T1000 (cell line): Measurements from ENCODE around the gene POU6F1.
"Not testable (repeated sequence)": the region's sequence is repeated elsewhere in the genome, so short reads cannot be mapped to it uniquely, and the experiment has no call there.

Experiments
- DNase-seq: peaks from one replicate; lab custom pipeline; 2025; ENCODE audit warnings: mixed read lengths; lab: John Stamatoyannopoulos, UW

Gene POU6F1

DNA sequence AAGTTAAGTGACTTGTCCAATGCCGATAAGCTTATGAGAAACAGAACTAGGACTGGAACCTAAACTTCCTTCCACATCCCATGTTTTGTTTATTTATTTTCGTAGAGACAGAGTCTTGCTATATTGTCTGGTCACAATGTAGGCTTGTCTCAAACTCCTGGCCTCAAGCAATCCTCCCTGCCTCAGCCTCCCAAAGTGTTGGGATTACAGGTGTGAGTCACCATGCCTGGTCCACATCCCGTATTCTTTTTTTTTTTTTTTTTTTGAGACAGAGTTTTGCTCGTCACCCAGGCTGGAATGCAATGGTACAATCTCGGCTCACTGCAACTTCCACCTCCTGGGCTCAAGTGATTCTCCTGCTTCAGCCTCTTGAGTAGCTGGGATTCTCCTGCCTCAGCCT lies 9.2 kb upstream of the POU6F1 start:
- DNase-seq: not testable (repeated sequence)

- no peak for DNase-seq
Observed at GRCh38 chr12:51225771-51226170, 7.9 kb upstream of the POU6F1 start.

GRCh38 chr12:51225234-51225633 lies 7.4 kb upstream of the POU6F1 start:
- no peak for DNase-seq

DNA sequence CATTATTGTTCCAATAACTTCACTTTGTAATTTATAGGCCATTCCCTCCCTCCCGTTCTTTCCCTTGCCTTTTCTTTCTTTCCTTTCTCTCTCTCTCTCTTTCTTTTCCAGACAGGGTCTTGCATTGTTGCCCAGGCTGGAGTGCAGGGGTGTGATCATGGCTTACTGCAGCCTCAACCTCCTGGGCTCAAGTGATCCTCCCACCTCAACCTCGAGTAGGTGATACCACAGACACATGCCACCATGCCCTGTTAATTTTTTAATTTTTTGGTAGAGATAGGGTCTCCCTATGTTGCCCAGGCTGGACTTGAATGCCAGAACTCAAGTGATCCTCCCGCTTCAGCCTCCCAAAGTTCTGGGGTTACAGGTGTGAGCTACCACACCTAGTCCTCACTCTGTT lies 6.8 kb upstream of the POU6F1 start:
- no peak for DNase-seq

- no peak for DNase-seq
Observed at GRCh38 chr12:51222461-51222860, 4.6 kb upstream of the POU6F1 start.

DNA sequence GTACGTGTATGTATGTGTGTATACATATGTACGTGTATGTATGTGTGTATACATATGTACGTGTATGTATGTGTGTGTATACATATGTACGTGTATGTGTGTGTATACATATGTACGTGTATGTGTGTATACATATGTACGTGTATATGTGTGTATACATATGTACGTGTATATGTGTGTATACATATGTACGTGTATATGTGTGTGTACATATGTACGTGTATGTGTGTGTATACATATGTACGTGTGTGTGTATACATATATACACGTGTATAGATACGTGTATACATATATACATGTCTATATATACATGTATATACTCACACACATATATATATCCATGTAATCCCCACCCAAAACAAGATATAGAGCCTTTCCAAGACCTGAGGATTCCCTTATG lies 2.0 kb upstream of the POU6F1 start:
- not testable (repeated sequence) for DNase-seq

DNA sequence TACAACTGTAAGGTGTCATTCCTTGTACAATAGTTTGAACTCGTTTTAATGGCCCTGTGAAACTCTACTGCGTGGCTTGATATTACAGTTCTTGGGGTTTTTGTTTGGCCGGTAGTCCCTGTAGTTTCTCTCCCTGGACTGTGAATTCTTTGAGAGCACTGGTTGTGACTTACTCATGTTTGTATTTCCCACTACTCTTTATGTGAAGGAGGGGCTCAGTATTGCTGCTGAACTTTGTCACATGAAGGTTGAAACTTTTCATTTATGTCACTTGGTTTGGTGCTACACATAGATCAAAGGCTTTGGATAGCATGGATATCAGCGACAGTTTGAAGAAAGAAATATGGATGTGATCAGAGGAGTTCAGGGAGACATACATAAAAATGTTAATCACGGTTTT lies 1.5 kb upstream of the POU6F1 start:
- no peak for DNase-seq

- DNase-seq: no peak
Observed at GRCh38 chr12:51218607-51219161, 822 bp upstream of the POU6F1 start.

GRCh38 chr12:51217133-51217967 lies 512 bp downstream of the POU6F1 start:
- DNase-seq: no peak

- DNase-seq: no peak
Observed at GRCh38 chr12:51216642-51217041, 1.2 kb downstream of the POU6F1 start.

DNA sequence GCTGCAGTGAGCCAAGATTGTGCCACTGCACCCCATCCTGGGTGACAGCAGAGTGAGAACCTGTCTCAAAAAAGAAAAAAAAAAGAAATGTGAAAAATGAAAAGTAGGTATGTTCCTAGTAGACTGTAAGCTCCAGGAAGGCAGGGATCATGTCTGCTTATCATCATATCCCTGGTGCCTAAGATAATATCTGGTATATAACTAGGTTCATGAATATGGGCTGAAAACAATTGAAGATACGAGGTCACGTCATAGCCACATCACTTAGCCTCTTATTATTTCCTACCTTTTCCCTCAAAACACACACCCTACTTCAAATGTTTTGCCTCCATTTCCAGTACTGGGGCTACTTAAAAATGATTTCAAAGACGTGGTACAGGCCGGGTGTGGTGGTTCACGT lies 3.0 kb downstream of the POU6F1 start:
- no peak for DNase-seq

GRCh38 chr12:51210690-51211395 lies 7.0 kb downstream of the POU6F1 start:
- DNase-seq: no peak

- DNase-seq: no peak
Observed at GRCh38 chr12:51209259-51209658, 8.6 kb downstream of the POU6F1 start.

- no peak for DNase-seq
Observed at GRCh38 chr12:51208016-51208660, 9.7 kb downstream of the POU6F1 start.

DNA sequence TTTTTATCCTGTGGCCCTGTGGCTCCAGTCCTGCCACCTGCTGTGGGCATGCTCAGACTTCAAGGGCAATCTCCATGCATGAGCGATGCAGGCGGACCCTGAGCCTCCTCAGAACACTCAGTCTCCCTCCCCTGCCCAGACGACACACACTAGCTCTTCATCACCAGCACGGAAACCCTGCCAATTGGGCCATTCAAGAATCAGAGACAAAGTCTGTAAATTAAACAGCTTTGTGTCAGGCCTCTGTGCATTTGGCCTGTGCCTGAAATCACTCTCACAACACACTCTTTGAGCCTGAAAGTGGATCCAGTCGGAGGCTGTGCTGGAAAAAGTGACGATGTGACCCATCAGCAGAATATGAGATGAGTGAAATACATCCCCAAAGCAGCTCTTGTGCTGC lies 12.5 kb downstream of the POU6F1 start:
- no peak for DNase-seq

DNA sequence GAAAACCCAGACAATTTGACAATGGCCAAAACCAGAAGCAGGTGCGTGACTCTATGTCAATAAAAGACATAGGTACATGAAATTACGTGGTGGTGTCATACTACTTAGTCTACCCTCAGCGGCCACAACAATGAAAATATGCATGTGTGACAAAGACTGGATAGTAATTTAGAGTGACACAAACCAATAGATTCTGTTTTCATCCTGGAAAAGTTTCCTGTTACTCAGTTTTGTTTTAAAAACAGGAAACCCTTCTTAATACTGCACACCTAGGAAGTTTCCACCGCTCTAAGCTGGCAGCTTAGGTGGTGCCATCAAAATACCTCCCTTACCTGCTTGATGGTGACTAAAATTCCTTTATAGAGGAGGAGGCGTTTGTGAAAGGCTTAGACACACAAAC lies 15.1 kb downstream of the POU6F1 start:
- no peak for DNase-seq

DNA sequence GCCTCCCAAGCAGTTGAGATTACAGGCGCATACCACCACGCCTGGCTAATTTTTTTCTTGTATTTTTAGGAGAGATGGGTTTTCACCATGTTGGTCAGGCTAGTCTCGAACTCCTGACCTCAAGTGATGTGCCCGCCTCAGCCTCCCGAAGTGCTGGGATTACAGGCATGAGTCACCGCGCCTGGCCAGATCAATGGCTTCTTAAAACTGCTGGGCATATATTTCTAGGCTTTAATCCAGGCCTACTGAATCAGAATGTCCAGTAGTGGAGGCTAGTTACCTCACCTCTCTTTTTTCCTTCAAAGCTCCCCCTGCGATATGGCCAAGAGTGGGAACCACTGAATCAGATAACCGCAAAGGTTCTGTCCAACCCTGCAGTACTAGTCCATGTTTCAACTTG lies 17.1 kb downstream of the POU6F1 start:
- no peak for DNase-seq

- no peak for DNase-seq
Observed at GRCh38 chr12:51200156-51200555, 17.7 kb downstream of the POU6F1 start.

DNA sequence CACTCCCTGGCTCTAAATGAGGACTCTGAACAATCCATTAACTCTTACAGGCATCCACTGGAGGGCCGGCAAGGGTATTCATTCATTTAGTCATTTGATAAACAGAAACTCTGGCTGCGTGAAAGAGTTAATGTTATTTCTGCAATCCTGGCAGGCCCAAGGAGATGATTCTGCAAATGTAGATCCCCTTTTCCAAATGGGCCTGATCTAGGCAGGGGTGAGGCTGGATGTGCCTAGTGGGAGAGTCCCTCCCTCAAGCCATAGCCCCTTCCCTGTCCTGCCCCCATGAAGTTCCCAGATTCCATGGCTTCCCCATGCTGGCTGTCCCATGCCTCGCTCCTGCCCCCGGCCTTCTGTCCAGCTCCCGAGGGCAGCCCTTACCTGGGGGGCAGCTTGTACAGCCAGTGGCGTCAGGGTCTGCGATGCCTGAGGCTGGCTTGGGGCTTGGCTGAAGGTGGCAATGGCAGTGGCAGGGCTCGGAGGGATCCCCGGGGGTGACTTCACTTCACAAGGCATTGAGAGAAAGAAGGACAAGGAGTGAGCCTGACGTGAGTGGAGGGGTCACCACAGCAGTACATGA lies 18.4 kb downstream of the POU6F1 start:
- no peak for DNase-seq

GRCh38 chr12:51198568-51199365 lies 19.1 kb downstream of the POU6F1 start:
- DNase-seq: no peak
